H9 (cell line): Measurements from ENCODE around the gene PROK1. TPM values are rescaled to one million over a fixed set of nuclear protein-coding genes. Genes with fewer than 3 reads are reported as not detected.

Experiments
- DNase-seq: peaks from one replicate; pipeline ENCODE4 v3.0.0-alpha.2; 2017
- H2AFZ ChIP-seq: one replicate; pipeline ENCODE4 v1.6.1; 2013; ENCODE audit warnings: mild to moderate bottlenecking, low read length, control low read depth, moderate library complexity
- H2AK5ac ChIP-seq: 2 replicates; pipeline ENCODE4 v1.6.1; 2013; ENCODE audit warnings: low read length, control low read depth, mixed read lengths; ENCODE audit not compliant: insufficient read length
- H2BK120ac ChIP-seq: one replicate; pipeline ENCODE4 v1.6.1; 2013; ENCODE audit warnings: low read depth, mild to moderate bottlenecking, low read length, control low read depth, inconsistent platforms; ENCODE audit not compliant: poor library complexity, severe bottlenecking
- H2BK12ac ChIP-seq: 2 replicates; pipeline ENCODE4 v1.6.1; 2013; ENCODE audit warnings: low read length, control low read depth, mixed read lengths, low read depth; ENCODE audit not compliant: insufficient read length
- H2BK15ac ChIP-seq: 2 replicates; pipeline ENCODE4 v1.6.1; 2013; ENCODE audit warnings: low read depth, low read length, control low read depth
- H2BK20ac ChIP-seq: one replicate; pipeline ENCODE4 v1.6.1; 2013; ENCODE audit warnings: low read depth, mild to moderate bottlenecking, low read length, control low read depth, inconsistent platforms; ENCODE audit not compliant: poor library complexity, severe bottlenecking
- H2BK5ac ChIP-seq: 2 replicates; pipeline ENCODE4 v1.6.1; 2013; ENCODE audit warnings: low read length, control low read depth, mixed read lengths; ENCODE audit not compliant: insufficient read length
- H3K14ac ChIP-seq: 2 replicates; pipeline ENCODE4 v1.6.1; 2013; ENCODE audit warnings: low read length, control low read depth; ENCODE audit not compliant: insufficient read depth
- H3K18ac ChIP-seq: 2 replicates; pipeline ENCODE4 v1.6.1; 2013; ENCODE audit warnings: low read depth, mild to moderate bottlenecking, mixed read lengths, low read length, control low read depth; ENCODE audit not compliant: insufficient read length
- H3K23ac ChIP-seq: 2 replicates; pipeline ENCODE4 v1.6.1; 2013; ENCODE audit warnings: low read length, control low read depth, mixed read lengths, low read depth; ENCODE audit not compliant: insufficient read length
- H3K23me2 ChIP-seq: 2 replicates; pipeline ENCODE4 v1.6.1; 2013; ENCODE audit warnings: low read depth, mild to moderate bottlenecking, mixed read lengths, low read length, control low read depth; ENCODE audit not compliant: insufficient read length, poor library complexity, severe bottlenecking
- H3K27ac ChIP-seq: 2 replicates; pipeline ENCODE4 v1.5.1; 2013; ENCODE audit warnings: low read length, control low read depth, mixed read lengths, low read depth; ENCODE audit not compliant: insufficient read length
- H3K27me3 ChIP-seq: 2 replicates; pipeline ENCODE4 v1.6.1; 2013; ENCODE audit warnings: low read length, control low read depth, inconsistent platforms; ENCODE audit not compliant: insufficient read depth
- H3K4ac ChIP-seq: 2 replicates; pipeline ENCODE4 v1.6.1; 2013; ENCODE audit warnings: low read depth, mild to moderate bottlenecking, control low read depth, inconsistent platforms, low read length, moderate library complexity
- H3K4me1 ChIP-seq: 2 replicates; pipeline ENCODE4 v1.6.1; 2013; ENCODE audit warnings: low read length, control low read depth, inconsistent platforms; ENCODE audit not compliant: insufficient read depth
- H3K4me2 ChIP-seq: 2 replicates; pipeline ENCODE4 v1.6.1; 2013; ENCODE audit warnings: low read length, control low read depth, mixed read lengths; ENCODE audit not compliant: insufficient read length, insufficient read depth
- H3K56ac ChIP-seq: 2 replicates; pipeline ENCODE4 v1.6.1; 2013; ENCODE audit warnings: low read depth, mild to moderate bottlenecking, mixed read lengths, low read length, control low read depth; ENCODE audit not compliant: insufficient read length
- H3K79me1 ChIP-seq: 2 replicates; pipeline ENCODE4 v1.6.1; 2013; ENCODE audit warnings: low read depth, mild to moderate bottlenecking, moderate library complexity, low read length, control low read depth, inconsistent platforms; ENCODE audit not compliant: insufficient read depth, poor library complexity, severe bottlenecking
- H3K79me2 ChIP-seq: 2 replicates; pipeline ENCODE4 v1.6.1; 2013; ENCODE audit warnings: low read length, control low read depth, inconsistent platforms; ENCODE audit not compliant: insufficient read depth
- H3K9ac ChIP-seq: 2 replicates; pipeline ENCODE4 v1.6.1; 2013; ENCODE audit warnings: low read length, control low read depth, mixed read lengths; ENCODE audit not compliant: insufficient read length; ENCODE audit errors: extremely low read depth
- H3K9me3 ChIP-seq: one replicate; pipeline ENCODE4 v1.6.1; 2013; ENCODE audit warnings: low read depth, low read length, inconsistent platforms; ENCODE audit not compliant: control insufficient read depth
- H3T11ph ChIP-seq: one replicate; pipeline ENCODE4 v1.6.1; 2013; ENCODE audit warnings: mild to moderate bottlenecking, low read length, control low read depth, inconsistent platforms
- H4K20me1 ChIP-seq: one replicate; pipeline ENCODE4 v1.6.1; 2013; ENCODE audit not compliant: control insufficient read depth, insufficient read length, insufficient read depth
- H4K5ac ChIP-seq: 2 replicates; pipeline ENCODE4 v1.6.1; 2013; ENCODE audit warnings: low read depth, mild to moderate bottlenecking, mixed read lengths, low read length, control low read depth; ENCODE audit not compliant: insufficient read length
- H4K8ac ChIP-seq: replicated peaks from 2 replicates; pipeline ENCODE4 v1.6.1; 2013; ENCODE audit warnings: low read length, control low read depth, mixed read lengths, low read depth; ENCODE audit not compliant: insufficient read length
- H4K91ac ChIP-seq: 2 replicates; pipeline ENCODE4 v1.6.1; 2013; ENCODE audit warnings: low read depth, mild to moderate bottlenecking, moderate library complexity, mixed read lengths, low read length, control low read depth; ENCODE audit not compliant: insufficient read length
- H3K27ac Mint-ChIP-seq, 3 experiments: 2 replicates in 2 of 3; 3 replicates in 1 of 3; pipeline ENCODE4 v1.8.0; 2020 to 2021; ENCODE audit warnings: mixed read lengths in 3 of 3, mild to moderate bottlenecking in 1 of 3, moderate library complexity in 1 of 3
- H3K27me3 Mint-ChIP-seq: 2 replicates; pipeline ENCODE4 v1.8.0; 2021; ENCODE audit warnings: low read depth, mild to moderate bottlenecking, moderate library complexity, mixed read lengths
- H3K36me3 Mint-ChIP-seq, 3 experiments: 2 replicates in 2 of 3; 3 replicates in 1 of 3; pipeline ENCODE4 v1.8.0; 2020 to 2021; ENCODE audit warnings: low read depth in 3 of 3, mixed read lengths in 3 of 3; ENCODE audit not compliant: insufficient read depth in 1 of 3
- H3K4me1 Mint-ChIP-seq, 2 experiments: 2 replicates each; pipeline ENCODE4 v1.8.0; 2020; ENCODE audit warnings: mixed read lengths in 2 of 2
- H3K4me3 Mint-ChIP-seq, 2 experiments: 2 replicates in 1 of 2; 3 replicates in 1 of 2; pipeline ENCODE4 v1.8.0; 2020 to 2021; ENCODE audit warnings: mild to moderate bottlenecking in 2 of 2, mixed read lengths in 2 of 2, moderate library complexity in 1 of 2
- H3K9me3 Mint-ChIP-seq, 2 experiments: 2 replicates in 1 of 2; 3 replicates in 1 of 2; pipeline ENCODE4 v1.8.0; 2020; ENCODE audit warnings: mild to moderate bottlenecking in 2 of 2, mixed read lengths in 2 of 2, moderate library complexity in 1 of 2
- WGBS: extraction: QIAGEN DNeasy Blood & Tissue Kit; methylation state at CpG from one replicate; pipeline ENCODE4 v1.1.7; 2013; ENCODE audit warnings: missing lambda C conversion rate, low lambda C conversion rate, mixed read lengths; ENCODE audit not compliant: insufficient read length; ENCODE audit errors: extremely low coverage; 5-methylcytosine and 5-hydroxymethylcytosine counted together
- total RNA-seq: library from RNA; stranded (reverse); gene quantifications from 2 replicates; pipeline ENCODE4 v1.2.1, GENCODE V29; 2021
- TF ChIP-seq, protein P1 (sequence below): fragments of 200-600 bp; sonication (generic); conservative IDR thresholded peaks from 3 replicates; pipeline ENCODE4 v1.8.0; 2021; ENCODE audit warnings: antibody characterized with exemption, mild to moderate bottlenecking

Gene PROK1
- total RNA-seq, 1 experiment from 2014 or later = not detected

DNA sequence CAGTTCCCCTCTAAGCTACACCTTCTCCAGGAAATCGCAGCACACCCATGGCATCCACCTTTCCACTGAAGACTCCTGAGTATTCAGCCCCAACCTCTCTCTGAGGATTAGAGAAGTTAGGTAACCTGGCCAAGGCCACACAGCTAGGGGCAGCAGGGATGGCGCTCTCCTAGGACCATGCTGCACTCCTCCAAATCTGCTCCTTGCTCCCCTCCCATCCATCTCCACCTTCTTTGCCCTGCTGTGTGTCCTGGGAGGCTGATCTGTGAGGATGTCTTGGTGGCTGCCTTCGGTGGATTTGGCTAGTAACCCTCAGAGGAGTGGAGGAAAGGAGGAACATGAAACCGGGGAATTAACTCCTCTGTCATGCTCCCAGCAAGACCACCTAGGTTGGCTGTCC is 20.0 kb upstream of the PROK1 start:
- no peak overlapping the region for H2AFZ ChIP-seq
- DNase-seq = no peak
- H3K4ac ChIP-seq = no peak overlapping the region
- Mint-ChIP-seq H3K4me3 (no peak overlapping the region), H3K27ac (no peak overlapping the region), H3K4me1 (peaks cover 23 to 27% of the 10 kb centered on the region in 2 experiments), H3K27me3 (peaks cover 22% of the 10 kb centered on the region), H3K9me3 (no peaks in the 10 kb centered on the region), H3K36me3 (no peaks in the 10 kb centered on the region)
- no peak overlapping the region for H3K27ac ChIP-seq
- no peak overlapping the region for H2BK20ac ChIP-seq
- no peaks in the 10 kb centered on the region for H3K79me2 ChIP-seq
- no peak overlapping the region for H2BK15ac ChIP-seq
- no peak overlapping the region for H3K4me2 ChIP-seq
- H2BK120ac ChIP-seq = no peak overlapping the region
- H2AK5ac ChIP-seq = no peak overlapping the region
- H4K8ac ChIP-seq = no peak overlapping the region
- no peaks in the 10 kb centered on the region; the same call in 1 of the 2 replicates for H3K4me1 ChIP-seq
- TF ChIP-seq, protein P1, sequence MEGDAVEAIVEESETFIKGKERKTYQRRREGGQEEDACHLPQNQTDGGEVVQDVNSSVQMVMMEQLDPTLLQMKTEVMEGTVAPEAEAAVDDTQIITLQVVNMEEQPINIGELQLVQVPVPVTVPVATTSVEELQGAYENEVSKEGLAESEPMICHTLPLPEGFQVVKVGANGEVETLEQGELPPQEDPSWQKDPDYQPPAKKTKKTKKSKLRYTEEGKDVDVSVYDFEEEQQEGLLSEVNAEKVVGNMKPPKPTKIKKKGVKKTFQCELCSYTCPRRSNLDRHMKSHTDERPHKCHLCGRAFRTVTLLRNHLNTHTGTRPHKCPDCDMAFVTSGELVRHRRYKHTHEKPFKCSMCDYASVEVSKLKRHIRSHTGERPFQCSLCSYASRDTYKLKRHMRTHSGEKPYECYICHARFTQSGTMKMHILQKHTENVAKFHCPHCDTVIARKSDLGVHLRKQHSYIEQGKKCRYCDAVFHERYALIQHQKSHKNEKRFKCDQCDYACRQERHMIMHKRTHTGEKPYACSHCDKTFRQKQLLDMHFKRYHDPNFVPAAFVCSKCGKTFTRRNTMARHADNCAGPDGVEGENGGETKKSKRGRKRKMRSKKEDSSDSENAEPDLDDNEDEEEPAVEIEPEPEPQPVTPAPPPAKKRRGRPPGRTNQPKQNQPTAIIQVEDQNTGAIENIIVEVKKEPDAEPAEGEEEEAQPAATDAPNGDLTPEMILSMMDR = no peak
- H3K9ac ChIP-seq = no peak overlapping the region
- no peak overlapping the region for H2BK12ac ChIP-seq
- no peaks in the 10 kb centered on the region for H3K9me3 ChIP-seq
- no peaks in the 10 kb centered on the region for H3K23me2 ChIP-seq
- no peaks in the 10 kb centered on the region for H4K20me1 ChIP-seq
- no peaks in the 10 kb centered on the region; the same call in 1 of the 2 replicates for H3K27me3 ChIP-seq
- H2BK5ac ChIP-seq = no peak overlapping the region
- H4K91ac ChIP-seq = no peak overlapping the region
- H3K14ac ChIP-seq = no peak overlapping the region
- no peak overlapping the region for H3K23ac ChIP-seq
- WGBS = no CpG with 5 or more reads among the region's 4 CpGs
- H3K18ac ChIP-seq = no peak overlapping the region
- H3T11ph ChIP-seq = no peak overlapping the region
- H3K79me1 ChIP-seq = no peaks in the 10 kb centered on the region
- no peak overlapping the region for H3K56ac ChIP-seq
- H4K5ac ChIP-seq = no peak overlapping the region
